Esophagus muscularis mucosa (tissue), 4 donors: ENCODE results near the gene KRTAP4-6.
"Not testable (repeated sequence)": the region's sequence is repeated elsewhere in the genome, so short reads cannot be mapped to it uniquely, and the experiment has no call there.

Experiments used
- EP300 ChIP-seq: sonication (generic); formaldehyde crosslinking; IDR thresholded peaks from one replicate; pipeline ENCODE4 v1.6.1; 2017; ENCODE audit warnings: antibody characterized with exemption
- POLR2A ChIP-seq: fragments of 450-650 bp; IDR thresholded peaks from one replicate; pipeline ENCODE4 v1.6.1; 2017; ENCODE audit warnings: antibody characterized with exemption, moderate library complexity, mild to moderate bottlenecking, low read depth
- POLR2AphosphoS5 ChIP-seq, 2 donors: sonication (generic); formaldehyde crosslinking; IDR thresholded peaks; one replicate each; pipeline ENCODE4 v1.6.1; 2017; ENCODE audit warnings: antibody characterized with exemption in 2 of 2
- TF ChIP-seq, protein P1 (sequence below), 3 experiments: fragments of 200-600 bp in 2 of 3; fragments of 450-650 bp in 1 of 3; sonication (generic) in 2 of 3; IDR thresholded peaks; one replicate each; pipeline ENCODE4 v1.5.1; 2017 to 2019; ENCODE audit warnings: antibody characterized with exemption in 3 of 3, mild to moderate bottlenecking in 2 of 3, moderate library complexity in 1 of 3

DNA sequence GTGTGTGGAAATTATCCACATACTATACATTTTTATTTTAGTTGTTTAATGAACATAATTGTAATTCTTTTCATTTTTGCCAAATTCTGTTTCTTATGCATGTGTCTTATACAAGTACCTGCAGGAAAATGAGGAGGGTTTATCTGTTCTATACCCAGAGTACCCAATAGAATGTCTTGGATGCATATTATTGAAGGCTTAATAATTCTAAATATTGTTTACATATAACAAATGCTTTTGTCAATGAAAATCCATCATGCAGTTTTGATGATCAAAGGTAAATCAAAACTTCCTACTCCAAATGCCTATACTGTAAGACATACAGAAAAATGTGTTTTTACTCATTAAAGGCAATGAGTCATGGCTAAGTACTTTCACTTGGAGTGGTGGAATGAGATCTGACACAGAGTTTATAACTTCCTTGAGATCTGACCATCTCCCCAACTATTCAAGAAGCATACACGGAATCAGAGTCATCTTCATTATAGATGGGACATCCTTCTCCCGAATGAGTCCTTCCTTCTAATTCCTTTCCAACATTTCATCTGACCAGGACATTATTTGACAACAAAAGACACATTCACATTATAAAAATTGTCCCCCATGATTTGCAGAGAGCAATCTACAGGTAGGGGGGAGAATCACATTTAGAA lies 35.8 kb downstream of the KRTAP4-6 start:
- TF ChIP-seq POLR2A; EP300; POLR2AphosphoS5 (IDR thresholded peaks at IDR 0.05): not testable (repeated sequence)
- TF ChIP-seq, protein P1, sequence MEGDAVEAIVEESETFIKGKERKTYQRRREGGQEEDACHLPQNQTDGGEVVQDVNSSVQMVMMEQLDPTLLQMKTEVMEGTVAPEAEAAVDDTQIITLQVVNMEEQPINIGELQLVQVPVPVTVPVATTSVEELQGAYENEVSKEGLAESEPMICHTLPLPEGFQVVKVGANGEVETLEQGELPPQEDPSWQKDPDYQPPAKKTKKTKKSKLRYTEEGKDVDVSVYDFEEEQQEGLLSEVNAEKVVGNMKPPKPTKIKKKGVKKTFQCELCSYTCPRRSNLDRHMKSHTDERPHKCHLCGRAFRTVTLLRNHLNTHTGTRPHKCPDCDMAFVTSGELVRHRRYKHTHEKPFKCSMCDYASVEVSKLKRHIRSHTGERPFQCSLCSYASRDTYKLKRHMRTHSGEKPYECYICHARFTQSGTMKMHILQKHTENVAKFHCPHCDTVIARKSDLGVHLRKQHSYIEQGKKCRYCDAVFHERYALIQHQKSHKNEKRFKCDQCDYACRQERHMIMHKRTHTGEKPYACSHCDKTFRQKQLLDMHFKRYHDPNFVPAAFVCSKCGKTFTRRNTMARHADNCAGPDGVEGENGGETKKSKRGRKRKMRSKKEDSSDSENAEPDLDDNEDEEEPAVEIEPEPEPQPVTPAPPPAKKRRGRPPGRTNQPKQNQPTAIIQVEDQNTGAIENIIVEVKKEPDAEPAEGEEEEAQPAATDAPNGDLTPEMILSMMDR (IDR thresholded peaks at IDR 0.05): not testable (repeated sequence)
